ENCODE results near the gene PAGE2.

GRCh38 chrX:55102754-55103153 lies 13.9 kb downstream of the PAGE2 start:
- TF ChIP-seq, protein P1, sequence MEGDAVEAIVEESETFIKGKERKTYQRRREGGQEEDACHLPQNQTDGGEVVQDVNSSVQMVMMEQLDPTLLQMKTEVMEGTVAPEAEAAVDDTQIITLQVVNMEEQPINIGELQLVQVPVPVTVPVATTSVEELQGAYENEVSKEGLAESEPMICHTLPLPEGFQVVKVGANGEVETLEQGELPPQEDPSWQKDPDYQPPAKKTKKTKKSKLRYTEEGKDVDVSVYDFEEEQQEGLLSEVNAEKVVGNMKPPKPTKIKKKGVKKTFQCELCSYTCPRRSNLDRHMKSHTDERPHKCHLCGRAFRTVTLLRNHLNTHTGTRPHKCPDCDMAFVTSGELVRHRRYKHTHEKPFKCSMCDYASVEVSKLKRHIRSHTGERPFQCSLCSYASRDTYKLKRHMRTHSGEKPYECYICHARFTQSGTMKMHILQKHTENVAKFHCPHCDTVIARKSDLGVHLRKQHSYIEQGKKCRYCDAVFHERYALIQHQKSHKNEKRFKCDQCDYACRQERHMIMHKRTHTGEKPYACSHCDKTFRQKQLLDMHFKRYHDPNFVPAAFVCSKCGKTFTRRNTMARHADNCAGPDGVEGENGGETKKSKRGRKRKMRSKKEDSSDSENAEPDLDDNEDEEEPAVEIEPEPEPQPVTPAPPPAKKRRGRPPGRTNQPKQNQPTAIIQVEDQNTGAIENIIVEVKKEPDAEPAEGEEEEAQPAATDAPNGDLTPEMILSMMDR (IDR thresholded peaks at IDR 0.05; ENCODE audit: low read length): no peak
- TF ChIP-seq EZH2phosphoT487 (IDR thresholded peaks at IDR 0.05; ENCODE audit: low read length) (no peak), EZH2 (optimal IDR thresholded peaks at IDR 0.05; ENCODE audit: low read depth, low read length) (no peak)
